Activated CD8-positive, alpha-beta memory T cell treated with anti-CD3 and anti-CD28 coated beads, Interleukin-2, amount 50 U/mL, for 48 hours (primary cell): ENCODE results near the gene GYS1.
A peak's percentile ranks its signal among the peaks of the same experiment; 100 is the strongest.

Experiments used
- DNase-seq: peaks from one replicate; pipeline ENCODE4 v3.0.0-alpha.2; 2020

Gene GYS1

DNA sequence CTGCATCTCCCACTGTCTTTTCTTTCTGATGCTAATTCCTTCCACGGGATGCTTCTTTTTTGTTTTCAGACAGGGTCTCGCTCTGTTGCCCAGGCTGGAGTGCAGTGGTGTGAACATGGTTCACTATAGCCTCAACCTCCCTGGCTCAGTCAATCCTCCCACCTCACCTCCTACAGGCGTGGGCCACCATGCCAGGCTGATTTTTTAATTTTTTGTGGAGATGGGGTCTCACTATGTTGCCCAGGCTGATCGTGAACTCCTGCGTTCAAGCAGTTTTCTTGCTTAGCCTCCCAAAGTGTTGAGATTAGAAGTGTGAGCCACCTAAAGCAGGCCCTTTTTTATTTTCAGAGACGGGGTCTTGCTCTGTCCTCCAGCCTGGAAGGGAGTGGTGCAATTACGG, 4.8 kb downstream of the GYS1 start:
- no peak for DNase-seq

DNA sequence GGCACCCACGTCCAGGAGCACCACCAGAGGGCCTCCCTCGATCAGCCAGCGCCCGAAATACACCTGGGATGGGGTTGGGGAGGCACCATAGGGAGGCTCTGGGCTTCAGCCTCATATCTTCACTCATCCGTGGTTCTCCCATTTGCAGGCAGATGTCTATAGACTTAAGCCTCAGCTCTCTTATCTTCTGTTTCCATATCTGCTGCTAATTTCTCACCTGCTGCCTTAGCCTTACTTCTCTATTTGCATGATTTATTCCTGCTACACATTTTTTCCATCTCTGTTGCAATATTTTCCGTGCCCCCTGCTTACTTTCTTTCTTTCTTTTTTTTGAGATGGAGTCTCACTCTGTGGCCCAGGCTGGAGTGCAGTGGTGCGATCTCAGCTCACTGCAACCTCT, 5.8 kb downstream of the GYS1 start:
- no peak for DNase-seq

DNA sequence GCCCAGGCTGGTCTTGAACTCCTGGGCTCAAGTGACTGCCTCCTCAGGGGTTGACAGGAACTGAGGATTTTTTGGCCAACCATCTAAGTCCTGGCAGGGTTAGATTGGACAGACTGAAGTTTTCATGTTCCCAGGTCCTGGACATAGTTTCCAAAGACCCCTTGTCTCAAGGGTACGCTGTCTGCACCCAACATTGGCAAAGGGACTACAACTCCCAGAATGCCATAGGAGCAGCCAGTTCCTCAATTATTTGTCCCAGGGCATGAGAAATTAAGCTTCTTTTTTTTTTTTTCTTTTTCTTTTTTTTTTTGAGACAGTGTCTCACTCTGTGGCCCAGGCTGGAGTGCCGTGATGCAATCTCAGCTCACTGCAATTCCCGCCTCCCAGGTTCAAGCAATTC, 6.9 kb downstream of the GYS1 start:
- DNase-seq, result no peak

- DNase-seq, result no peak
Measured at GRCh38 chr19:48985711-48986110, 7.4 kb downstream of the GYS1 start.

- no peak for DNase-seq
Measured at GRCh38 chr19:48982280-48982679, 10.8 kb downstream of the GYS1 start.

- DNase-seq, result no peak
Measured at GRCh38 chr19:48977061-48977460, 16.0 kb downstream of the GYS1 start.

GRCh38 chr19:48975947-48976847, 16.9 kb downstream of the GYS1 start:
- DNase-seq, result no peak

DNA sequence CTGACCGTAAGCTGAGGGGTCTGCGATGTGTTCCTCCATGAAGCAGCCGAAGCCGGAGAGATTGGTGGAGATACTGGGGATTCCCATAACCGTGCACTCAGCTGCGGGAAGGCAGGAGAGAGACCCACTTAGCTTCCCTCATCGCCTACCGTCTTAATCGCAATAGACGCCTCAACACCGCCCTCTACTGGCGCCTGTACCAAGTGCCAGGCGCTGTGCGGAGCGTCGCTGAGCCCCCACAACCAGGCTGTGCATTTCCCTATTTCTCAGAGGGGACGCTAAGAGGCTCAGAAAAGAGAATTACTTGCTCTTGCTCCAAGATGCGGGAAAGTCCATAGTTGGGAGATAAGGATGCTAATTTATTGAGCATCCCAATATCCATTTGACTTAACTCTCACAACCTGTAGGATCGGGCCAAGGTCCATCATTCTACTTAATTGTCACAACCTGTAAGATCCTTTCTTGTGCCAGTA, 22.1 kb downstream of the GYS1 start:
- DNase-seq, result peak; percentile 95

DNA sequence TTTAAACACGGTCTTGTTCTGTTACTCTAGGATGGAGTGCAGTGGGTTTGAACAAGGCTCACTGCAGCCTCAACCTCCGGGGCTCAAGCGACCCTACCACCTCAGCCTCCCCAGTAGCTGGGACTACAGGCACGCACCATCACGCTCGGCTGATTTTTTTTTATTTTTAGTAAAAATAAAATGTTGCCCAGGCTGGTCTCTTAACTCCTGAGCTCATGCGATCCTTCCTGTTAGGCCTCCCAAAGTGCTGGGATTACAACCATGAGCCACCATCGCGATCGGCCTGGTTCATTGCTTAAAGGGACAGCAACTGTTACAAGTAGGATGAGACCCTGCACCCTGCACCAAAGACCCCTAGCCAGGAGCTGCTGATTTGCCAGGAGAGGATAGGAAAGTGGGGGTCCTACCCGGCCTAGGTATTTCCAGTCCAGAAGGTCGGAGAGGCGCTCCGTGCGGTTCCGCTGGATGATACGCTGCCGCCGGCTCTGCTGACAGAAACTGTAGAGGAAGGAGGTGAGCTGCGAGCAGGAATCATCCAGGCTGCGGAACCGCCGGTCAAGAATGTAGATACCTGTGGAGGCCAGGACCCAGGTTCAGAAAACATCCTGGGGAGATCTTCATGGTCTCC, 22.9 kb downstream of the GYS1 start:
- no peak for DNase-seq

- DNase-seq, result no peak
Measured at GRCh38 chr19:48969276-48970138, 23.6 kb downstream of the GYS1 start.

DNA sequence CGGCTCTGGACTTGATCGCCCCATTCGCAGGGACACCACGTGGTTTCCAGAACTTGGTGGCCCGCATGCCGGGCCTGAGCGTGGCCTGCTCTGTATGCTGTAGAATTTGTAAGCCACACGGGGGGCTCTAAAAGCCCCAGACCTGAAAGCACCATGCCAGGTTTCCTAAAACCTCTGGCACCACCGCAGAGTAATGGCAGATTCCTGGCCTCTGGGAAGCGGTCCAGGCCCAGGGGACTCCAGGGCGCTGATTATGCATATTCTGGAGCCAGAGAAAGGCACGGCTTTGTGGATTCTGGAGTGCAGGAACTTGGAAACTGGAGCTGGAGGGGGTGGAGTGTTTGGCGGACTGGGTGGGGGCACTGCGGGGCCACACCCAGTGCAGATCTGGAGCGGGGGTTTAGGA, 24.3 kb downstream of the GYS1 start:
- no peak for DNase-seq

- DNase-seq, result no peak
Measured at GRCh38 chr19:48968179-48968661, 24.9 kb downstream of the GYS1 start.

- peak; percentile 63 for DNase-seq
Measured at GRCh38 chr19:48967346-48968178, 25.5 kb downstream of the GYS1 start.

DNA sequence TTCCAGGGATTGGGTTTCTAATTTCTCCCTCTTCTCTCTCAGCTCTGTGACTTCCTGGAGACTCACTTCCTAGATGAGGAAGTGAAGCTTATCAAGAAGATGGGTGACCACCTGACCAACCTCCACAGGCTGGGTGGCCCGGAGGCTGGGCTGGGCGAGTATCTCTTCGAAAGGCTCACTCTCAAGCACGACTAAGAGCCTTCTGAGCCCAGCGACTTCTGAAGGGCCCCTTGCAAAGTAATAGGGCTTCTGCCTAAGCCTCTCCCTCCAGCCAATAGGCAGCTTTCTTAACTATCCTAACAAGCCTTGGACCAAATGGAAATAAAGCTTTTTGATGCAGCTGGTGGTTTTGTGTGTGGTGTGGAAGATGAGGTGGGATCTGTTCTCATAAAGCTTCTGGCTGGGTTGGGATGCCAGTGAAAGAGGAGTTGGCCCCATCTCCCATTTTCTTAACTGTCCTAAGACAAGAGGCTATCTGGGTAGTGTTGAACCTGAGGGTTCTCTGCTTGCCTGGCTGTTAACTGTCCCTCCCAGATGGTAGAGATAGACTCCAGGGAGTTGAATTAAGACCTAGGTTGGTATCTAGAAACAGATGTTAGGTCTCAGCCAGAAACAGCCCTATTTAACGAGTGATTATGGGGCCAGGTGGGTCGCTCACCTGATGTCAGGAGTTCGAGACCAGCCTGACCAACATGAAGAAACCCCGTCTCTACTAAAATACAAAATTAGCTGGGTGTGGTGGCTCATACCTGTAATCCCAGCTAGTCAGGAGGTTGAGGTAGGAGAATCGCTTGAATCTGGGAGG, 26.4 kb downstream of the GYS1 start:
- peak; percentile 60 for DNase-seq

DNA sequence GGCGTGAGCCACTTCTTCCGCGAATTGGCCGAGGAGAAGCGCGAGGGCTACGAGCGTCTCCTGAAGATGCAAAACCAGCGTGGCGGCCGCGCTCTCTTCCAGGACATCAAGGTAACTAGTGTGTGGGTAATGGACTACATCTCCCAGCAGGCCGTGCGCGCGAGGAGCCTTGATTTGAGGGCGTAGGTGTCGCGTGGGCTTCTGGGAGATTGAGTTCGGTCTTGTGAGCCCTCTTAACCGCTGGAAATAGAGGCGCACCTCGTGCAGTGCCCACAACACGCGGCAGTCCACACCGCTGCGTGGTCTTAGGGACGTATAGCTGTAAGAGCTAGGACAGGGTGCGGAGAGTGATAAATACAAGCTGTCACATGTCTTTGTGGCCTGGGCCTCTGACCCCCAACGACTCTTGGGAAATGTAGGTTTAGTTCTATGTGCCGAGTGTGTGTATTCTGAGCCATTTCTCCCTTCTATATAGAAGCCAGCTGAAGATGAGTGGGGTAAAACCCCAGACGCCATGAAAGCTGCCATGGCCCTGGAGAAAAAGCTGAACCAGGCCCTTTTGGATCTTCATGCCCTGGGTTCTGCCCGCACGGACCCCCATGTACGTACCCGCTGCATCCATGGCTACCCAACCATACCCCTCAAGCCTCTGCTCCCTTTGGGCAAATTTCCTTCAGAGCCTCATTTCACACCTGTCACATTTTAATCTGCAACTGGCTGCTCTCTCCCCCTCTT, 27.1 kb downstream of the GYS1 start:
- peak; percentile 93 for DNase-seq

DNA sequence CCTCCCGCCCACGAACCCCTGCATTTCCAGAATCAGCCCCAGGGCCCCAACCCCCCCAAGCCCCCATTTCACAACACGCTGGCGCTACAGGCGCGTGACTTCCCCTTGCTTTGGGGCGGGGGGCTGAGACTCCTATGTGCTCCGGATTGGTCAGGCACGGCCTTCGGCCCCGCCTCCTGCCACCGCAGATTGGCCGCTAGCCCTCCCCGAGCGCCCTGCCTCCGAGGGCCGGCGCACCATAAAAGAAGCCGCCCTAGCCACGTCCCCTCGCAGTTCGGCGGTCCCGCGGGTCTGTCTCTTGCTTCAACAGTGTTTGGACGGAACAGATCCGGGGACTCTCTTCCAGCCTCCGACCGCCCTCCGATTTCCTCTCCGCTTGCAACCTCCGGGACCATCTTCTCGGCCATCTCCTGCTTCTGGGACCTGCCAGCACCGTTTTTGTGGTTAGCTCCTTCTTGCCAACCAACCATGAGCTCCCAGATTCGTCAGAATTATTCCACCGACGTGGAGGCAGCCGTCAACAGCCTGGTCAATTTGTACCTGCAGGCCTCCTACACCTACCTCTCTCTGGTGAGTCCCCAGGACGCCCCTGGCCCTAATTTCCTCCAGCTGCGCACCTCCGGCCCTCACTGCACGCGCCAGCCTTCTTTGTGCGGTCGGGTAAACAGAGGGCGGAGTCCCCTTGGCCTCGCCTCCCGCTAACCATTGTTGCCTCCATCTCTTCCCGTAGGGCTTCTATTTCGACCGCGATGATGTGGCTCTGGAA, 27.9 kb downstream of the GYS1 start, which contains the start of gene FTL:
Gene FTL (plus strand): TSS at position 270 of the 766 bp plus-strand sequence. CDS start 199 bp downstream, at position 469.
- DNase-seq, result peak; percentile 97

DNA sequence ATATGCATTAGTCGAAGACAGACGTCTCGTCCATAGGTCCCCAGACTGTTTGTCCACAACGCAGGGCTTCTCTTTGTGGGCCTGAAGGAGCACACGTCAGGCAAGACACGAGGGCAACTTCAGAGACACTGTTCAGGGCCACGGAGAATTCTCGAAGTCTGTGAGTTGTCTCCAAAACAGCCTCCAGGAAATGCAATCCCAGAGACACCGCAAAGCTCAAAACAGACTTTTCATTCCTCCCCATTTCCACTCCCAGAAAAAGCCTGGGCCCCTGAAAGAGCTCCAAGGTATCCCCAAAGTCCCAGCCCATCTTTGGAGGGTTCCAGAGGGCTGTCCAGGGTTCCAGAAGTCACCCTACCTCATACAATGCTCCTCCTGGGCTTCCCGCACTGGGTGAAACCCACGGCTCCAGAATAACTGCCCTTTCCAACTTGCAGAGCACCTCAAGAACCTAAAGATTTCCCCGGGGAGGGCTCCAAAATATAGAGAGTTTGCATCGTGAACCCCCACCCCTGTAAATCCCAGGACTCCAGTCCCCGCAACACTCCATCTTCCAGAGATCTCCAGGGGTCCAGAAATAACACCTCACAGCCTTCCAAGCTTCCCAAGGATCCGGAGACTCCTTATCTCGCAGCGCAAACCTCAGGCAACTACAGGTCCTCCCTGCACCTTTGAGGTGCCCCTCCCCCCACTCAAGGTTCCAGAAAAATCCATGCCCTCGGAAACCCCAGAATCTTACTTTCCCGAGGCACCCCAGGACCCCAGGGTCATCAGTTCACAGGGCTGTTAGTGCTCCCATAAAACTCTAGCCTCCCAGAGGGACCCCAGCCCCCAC, 28.7 kb downstream of the GYS1 start:
- DNase-seq, result peak; percentile 68

GRCh38 chr19:48963371-48964204, 29.5 kb downstream of the GYS1 start:
- peak; percentile 89 for DNase-seq
